IMR-90 (cell line): ENCODE data around the gene SLC24A3. TPM values are rescaled to one million over a fixed set of nuclear protein-coding genes. Genes with fewer than 3 reads are reported as not detected.

Source experiments
- ATAC-seq: fragments of 200-7000 bp; cut with Tn5 transposase; 2 replicates; pipeline ENCODE4 v1.9.1; 2020; ENCODE audit warnings: low read depth, mild to moderate bottlenecking, moderate library complexity
- BruUV-seq: library from RNA; stranded (reverse); fragments of 400-500 nt; replicated peaks from 2 replicates; lab custom pipeline; 2021; lab: Mats Ljungman, UMichigan
- CTCF ChIA-PET: fragments of 300-600 bp; formaldehyde crosslinking; extraction: SDS; loops from one replicate; lab custom pipeline; 2021; ENCODE audit warnings: antibody characterized with exemption; lab: Yijun Ruan, JAX
- POLR2A ChIA-PET: fragments of 300-600 bp; sonication (Branson Sonifier 250); formaldehyde crosslinking; loops from one replicate; lab custom pipeline; 2022; ENCODE audit warnings: antibody characterized with exemption; ENCODE audit not compliant: unreplicated experiment; lab: Charles Lee
- DNase-seq: peaks from one replicate; pipeline ENCODE4 v3.0.0; 2013
- H2AFZ ChIP-seq: replicated peaks from 2 replicates; pipeline ENCODE3; 2013; ENCODE audit warnings: low read length, mild to moderate bottlenecking; ENCODE audit not compliant: poor library complexity
- H2AK5ac ChIP-seq: 2 replicates; pipeline ENCODE4 v1.6.1; 2013; ENCODE audit warnings: low read depth, low read length, inconsistent platforms
- H2AK9ac ChIP-seq: replicated peaks from 2 replicates; pipeline ENCODE3; 2013; ENCODE audit warnings: mild to moderate bottlenecking, low read depth, low read length, moderate library complexity; ENCODE audit not compliant: poor library complexity
- H2BK120ac ChIP-seq: 2 replicates; pipeline ENCODE4 v1.6.1; 2013; ENCODE audit warnings: low read depth, low read length, inconsistent platforms
- H2BK15ac ChIP-seq: 3 replicates; pipeline ENCODE4 v1.6.1; 2013; ENCODE audit warnings: low read depth, low read length, inconsistent platforms
- H2BK20ac ChIP-seq: 2 replicates; pipeline ENCODE4 v1.6.1; 2013; ENCODE audit warnings: low read depth, mild to moderate bottlenecking, inconsistent platforms, low read length, moderate library complexity
- H2BK5ac ChIP-seq: 2 replicates; pipeline ENCODE4 v1.6.1; 2013; ENCODE audit warnings: mild to moderate bottlenecking, low read depth, low read length, inconsistent platforms; ENCODE audit not compliant: poor library complexity, severe bottlenecking
- H3K14ac ChIP-seq: replicated peaks from 2 replicates; pipeline ENCODE4 v1.6.1; 2013; ENCODE audit warnings: low read depth, low read length, inconsistent platforms
- H3K18ac ChIP-seq: 2 replicates; pipeline ENCODE4 v1.6.1; 2013; ENCODE audit warnings: low read depth, low read length, control low read depth
- H3K23ac ChIP-seq: 2 replicates; pipeline ENCODE4 v1.6.1; 2013; ENCODE audit warnings: low read depth, low read length, inconsistent platforms
- H3K27ac ChIP-seq: 2 replicates; pipeline ENCODE4 v1.5.1; 2013; ENCODE audit warnings: mild to moderate bottlenecking, control low read depth, low read length; ENCODE audit not compliant: insufficient read depth
- H3K27me3 ChIP-seq: 2 replicates; pipeline ENCODE4 v1.6.1; 2013; ENCODE audit warnings: low read length; ENCODE audit not compliant: control insufficient read depth, insufficient read depth
- H3K36me3 ChIP-seq: 2 replicates; pipeline ENCODE4 v1.6.1; 2013; ENCODE audit warnings: low read length, mixed read lengths; ENCODE audit not compliant: control insufficient read depth, insufficient read depth
- H3K4ac ChIP-seq: 2 replicates; pipeline ENCODE4 v1.6.1; 2013; ENCODE audit warnings: low read depth, low read length, inconsistent platforms
- H3K4me1 ChIP-seq: 2 replicates; pipeline ENCODE4 v1.6.1; 2013; ENCODE audit warnings: low read length, mixed read lengths; ENCODE audit not compliant: control insufficient read depth, insufficient read depth
- H3K4me2 ChIP-seq: 2 replicates; pipeline ENCODE4 v1.6.1; 2013; ENCODE audit warnings: low read depth, mild to moderate bottlenecking, control low read depth, low read length, moderate library complexity
- H3K4me3 ChIP-seq: 2 replicates; pipeline ENCODE4 v1.5.1; 2013; ENCODE audit warnings: low read depth, mild to moderate bottlenecking, control low read depth, low read length, moderate library complexity; ENCODE audit not compliant: insufficient read depth
- H3K56ac ChIP-seq: 2 replicates; pipeline ENCODE4 v1.6.1; 2013; ENCODE audit warnings: low read length, inconsistent platforms; ENCODE audit not compliant: insufficient read depth; ENCODE audit errors: extremely low read depth
- H3K79me1 ChIP-seq, 2 experiments: 2 replicates each; pipeline ENCODE4 v1.6.1; 2013; ENCODE audit warnings: low read length in 2 of 2, inconsistent platforms in 1 of 2, low read depth in 1 of 2
- H3K9ac ChIP-seq: 2 replicates; pipeline ENCODE4 v1.6.1; 2013; ENCODE audit warnings: low read depth, low read length, control low read depth
- H3K9me1 ChIP-seq: 2 replicates; pipeline ENCODE4 v1.6.1; 2013; ENCODE audit warnings: low read length, inconsistent platforms; ENCODE audit not compliant: insufficient read depth
- H3K9me3 ChIP-seq: 2 replicates; pipeline ENCODE4 v1.6.1; 2013; ENCODE audit warnings: low read length; ENCODE audit not compliant: control insufficient read depth, insufficient read depth
- H4K20me1 ChIP-seq: 2 replicates; pipeline ENCODE4 v1.6.1; 2013; ENCODE audit warnings: low read length, inconsistent platforms; ENCODE audit not compliant: insufficient read depth
- H4K5ac ChIP-seq: 2 replicates; pipeline ENCODE4 v1.6.1; 2013; ENCODE audit warnings: mild to moderate bottlenecking, low read depth, low read length, control low read depth
- H4K8ac ChIP-seq, 2 experiments: 2 replicates each; pipeline ENCODE4 v1.6.1; 2013; ENCODE audit warnings: low read depth in 2 of 2, low read length in 2 of 2, control low read depth in 1 of 2, inconsistent platforms in 1 of 2
- H4K91ac ChIP-seq: 2 replicates; pipeline ENCODE4 v1.6.1; 2013; ENCODE audit warnings: low read depth, low read length, inconsistent platforms; ENCODE audit not compliant: insufficient read depth
- BHLHE40 ChIP-seq: fragments of 150-350 bp; IDR thresholded peaks from 2 replicates; pipeline ENCODE4 v1.6.1; 2016; ENCODE audit warnings: mild to moderate bottlenecking, low read depth, low read length
- CEBPB ChIP-seq: IDR thresholded peaks from 2 replicates; pipeline ENCODE4 v1.6.1; 2012; ENCODE audit warnings: low read depth, low read length, improper control_type of control experiment
- CHD1 ChIP-seq: IDR thresholded peaks from 2 replicates; pipeline ENCODE4 v1.6.1; 2012; ENCODE audit warnings: low read depth, low read length, improper control_type of control experiment
- FOS ChIP-seq: fragments of 150-350 bp; IDR thresholded peaks from 2 replicates; pipeline ENCODE4 v1.6.1; 2016; ENCODE audit warnings: low read depth, low read length
- MAFK ChIP-seq: IDR thresholded peaks from 2 replicates; pipeline ENCODE4 v1.6.1; 2012; ENCODE audit warnings: low read depth, low read length, improper control_type of control experiment
- MAZ ChIP-seq: IDR thresholded peaks from 2 replicates; pipeline ENCODE4 v1.6.1; 2012; ENCODE audit warnings: low read depth, mild to moderate bottlenecking, low read length, improper control_type of control experiment, moderate library complexity, borderline replicate concordance
- MXI1 ChIP-seq: IDR thresholded peaks from 2 replicates; pipeline ENCODE4 v1.6.1; 2012; ENCODE audit warnings: low read depth, mild to moderate bottlenecking, low read length, moderate library complexity, borderline replicate concordance
- NFE2L2 ChIP-seq: fragments of 150-350 bp; IDR thresholded peaks from 2 replicates; pipeline ENCODE4 v1.6.1; 2016; ENCODE audit warnings: low read depth, mild to moderate bottlenecking, low read length
- POLR2A ChIP-seq: IDR thresholded peaks from 2 replicates; pipeline ENCODE4 v1.6.1; 2012; ENCODE audit warnings: mild to moderate bottlenecking, low read depth, low read length
- RAD21 ChIP-seq: IDR thresholded peaks from 2 replicates; pipeline ENCODE4 v1.6.1; 2012; ENCODE audit warnings: low read length, improper control_type of control experiment
- RCOR1 ChIP-seq: IDR thresholded peaks from 2 replicates; pipeline ENCODE4 v1.6.1; 2012; ENCODE audit warnings: mild to moderate bottlenecking, low read length, improper control_type of control experiment; ENCODE audit not compliant: insufficient replicate concordance
- RFX5 ChIP-seq: IDR thresholded peaks from 2 replicates; pipeline ENCODE4 v1.8.0; 2012; ENCODE audit warnings: low read depth, mild to moderate bottlenecking, low read length, moderate library complexity
- SMC3 ChIP-seq: fragments of 150-350 bp; IDR thresholded peaks from 2 replicates; pipeline ENCODE4 v1.6.1; 2016; ENCODE audit warnings: low read depth, mild to moderate bottlenecking, antibody characterized with exemption, low read length, moderate library complexity
- WGBS, 2 experiments: methylation state at CpG; one replicate each; pipeline versions ENCODE4 v1.1.5 to v1.1.7; 2013; ENCODE audit warnings: missing lambda C conversion rate in 2 of 2; ENCODE audit not compliant: insufficient read length in 1 of 2; ENCODE audit errors: extremely low coverage in 2 of 2; 5-methylcytosine and 5-hydroxymethylcytosine counted together
- dilution Hi-C: fragments of 300-500 bp; cut with HindIII; formaldehyde crosslinking; loops from one replicate; pipeline ENCODE4 v1.14.3; 2018; ENCODE audit warnings: low sequenced_read_pairs; ENCODE audit not compliant: unreplicated experiment
- in situ Hi-C: fragments of 300-500 bp; cut with MboI; formaldehyde crosslinking; loops from 3 replicates; pipeline ENCODE4 v1.14.3; 2019; ENCODE audit warnings: low sequenced_read_pairs, inconsistent platforms, mixed read lengths
- intact Hi-C: fragments of 100-400 bp; cut with micrococcal nuclease; formaldehyde crosslinking; loops from 2 replicates; pipeline ENCODE4 v1.10.0; 2022
- polyA plus RNA-seq, 3 experiments: library from polyadenylated mRNA; depleted of rRNA; stranded (reverse); fragments of >200 nt; gene quantifications; 2 replicates each; pipeline ENCODE4 v1.2.3, GENCODE V29; 2012; ENCODE audit warnings: low replicate concordance in 1 of 3
- total RNA-seq: library from RNA; depleted of rRNA; stranded (reverse); fragments of >200 nt; gene quantifications from 2 replicates; pipeline ENCODE4 v1.2.3, GENCODE V29; 2012
- TF ChIP-seq, protein P1 (sequence below): conservative IDR thresholded peaks from 2 replicates; pipeline ENCODE4 v1.5.1; 2012; ENCODE audit warnings: mild to moderate bottlenecking, low read depth, low read length, improper control_type of control experiment
- TF ChIP-seq, protein P2 (sequence below): fragments of 150-350 bp; IDR thresholded peaks from 2 replicates; pipeline ENCODE4 v1.6.1; 2017; ENCODE audit warnings: mild to moderate bottlenecking, antibody characterized with exemption, low read length, low read depth
- TF ChIP-seq, protein P3 (sequence below): fragments of 150-350 bp; IDR thresholded peaks from 2 replicates; pipeline ENCODE4 v1.6.1; 2016; ENCODE audit warnings: low read depth, mild to moderate bottlenecking, low read length, moderate library complexity, borderline replicate concordance

SLC24A3 gene
- total and polyA plus RNA-seq, 2 of the 4 experiments (the other 2 are of a cell fraction): not detected

DNA sequence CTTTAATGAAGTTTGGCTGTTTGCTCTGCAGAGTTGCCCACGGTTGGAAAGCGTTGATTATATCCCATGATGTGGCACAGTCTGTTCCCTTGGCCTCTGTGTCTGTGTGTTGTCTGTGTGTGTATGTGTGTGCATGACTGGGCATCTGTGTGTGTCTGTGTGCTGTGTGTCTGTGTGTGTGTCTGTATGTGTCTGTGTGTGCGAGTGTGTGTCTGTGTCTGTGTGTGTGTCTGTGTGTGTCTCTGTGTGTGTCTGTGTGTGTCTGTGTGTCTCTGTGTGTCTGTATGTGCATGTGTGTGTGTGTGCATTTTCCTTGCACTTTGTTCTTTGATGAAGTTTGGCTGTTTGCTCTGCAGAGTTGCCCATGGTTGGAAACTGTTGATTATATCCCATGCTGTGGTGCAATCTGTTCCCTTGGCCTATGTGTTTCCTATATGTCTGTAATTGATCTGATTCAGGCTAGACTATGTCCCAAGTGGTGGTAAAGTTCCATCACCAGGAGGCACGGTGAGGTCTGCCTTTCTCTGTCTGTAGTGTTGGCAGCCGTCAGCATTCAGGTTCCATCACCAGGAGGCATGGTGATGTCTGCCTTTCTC, 467.6 kb downstream of the SLC24A3 start:
- peak overlapping the region; percentile 18 for H2BK5ac ChIP-seq
- H3K18ac ChIP-seq: no peak overlapping the region
- H2BK120ac ChIP-seq: no peak overlapping the region
- no peak overlapping the region for H2BK20ac ChIP-seq
- H3K36me3 ChIP-seq: no peaks in the 10 kb centered on the region
- no peaks in the 10 kb centered on the region for H3K79me1 ChIP-seq
- dilution Hi-C loops (no loop called here), in situ Hi-C loops (loop anchor here (25.0 kb wide), 1 partner anchor 557 kb away; no protein-coding TSS in a partner anchor), intact Hi-C loops (no loop called here)
- H3K9me1 ChIP-seq: no peaks in the 10 kb centered on the region
- no peak overlapping the region for H3K27ac ChIP-seq
- H3K9me3 ChIP-seq: peaks cover 3% of the 10 kb centered on the region; the same call in 1 of the 2 replicates
- BruUV-seq: no TSS peak
- ChIA-PET CTCF (no interaction called here), POLR2A (no interaction called here)
- TF ChIP-seq MAFK: no peak
- TF ChIP-seq CEBPB: no peak
- TF ChIP-seq RCOR1: no peak
- TF ChIP-seq, protein P1, sequence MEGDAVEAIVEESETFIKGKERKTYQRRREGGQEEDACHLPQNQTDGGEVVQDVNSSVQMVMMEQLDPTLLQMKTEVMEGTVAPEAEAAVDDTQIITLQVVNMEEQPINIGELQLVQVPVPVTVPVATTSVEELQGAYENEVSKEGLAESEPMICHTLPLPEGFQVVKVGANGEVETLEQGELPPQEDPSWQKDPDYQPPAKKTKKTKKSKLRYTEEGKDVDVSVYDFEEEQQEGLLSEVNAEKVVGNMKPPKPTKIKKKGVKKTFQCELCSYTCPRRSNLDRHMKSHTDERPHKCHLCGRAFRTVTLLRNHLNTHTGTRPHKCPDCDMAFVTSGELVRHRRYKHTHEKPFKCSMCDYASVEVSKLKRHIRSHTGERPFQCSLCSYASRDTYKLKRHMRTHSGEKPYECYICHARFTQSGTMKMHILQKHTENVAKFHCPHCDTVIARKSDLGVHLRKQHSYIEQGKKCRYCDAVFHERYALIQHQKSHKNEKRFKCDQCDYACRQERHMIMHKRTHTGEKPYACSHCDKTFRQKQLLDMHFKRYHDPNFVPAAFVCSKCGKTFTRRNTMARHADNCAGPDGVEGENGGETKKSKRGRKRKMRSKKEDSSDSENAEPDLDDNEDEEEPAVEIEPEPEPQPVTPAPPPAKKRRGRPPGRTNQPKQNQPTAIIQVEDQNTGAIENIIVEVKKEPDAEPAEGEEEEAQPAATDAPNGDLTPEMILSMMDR: no peak
- TF ChIP-seq, protein P2, sequence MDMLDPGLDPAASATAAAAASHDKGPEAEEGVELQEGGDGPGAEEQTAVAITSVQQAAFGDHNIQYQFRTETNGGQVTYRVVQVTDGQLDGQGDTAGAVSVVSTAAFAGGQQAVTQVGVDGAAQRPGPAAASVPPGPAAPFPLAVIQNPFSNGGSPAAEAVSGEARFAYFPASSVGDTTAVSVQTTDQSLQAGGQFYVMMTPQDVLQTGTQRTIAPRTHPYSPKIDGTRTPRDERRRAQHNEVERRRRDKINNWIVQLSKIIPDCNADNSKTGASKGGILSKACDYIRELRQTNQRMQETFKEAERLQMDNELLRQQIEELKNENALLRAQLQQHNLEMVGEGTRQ: no peak
- TF ChIP-seq NFE2L2: no peak
- TF ChIP-seq BHLHE40: no peak
- no peak for TF ChIP-seq RFX5
- TF ChIP-seq MAZ: no peak
- TF ChIP-seq CHD1: no peak
- no peak for TF ChIP-seq POLR2A
- TF ChIP-seq MXI1: no peak
- TF ChIP-seq FOS: no peak
- TF ChIP-seq, protein P3, sequence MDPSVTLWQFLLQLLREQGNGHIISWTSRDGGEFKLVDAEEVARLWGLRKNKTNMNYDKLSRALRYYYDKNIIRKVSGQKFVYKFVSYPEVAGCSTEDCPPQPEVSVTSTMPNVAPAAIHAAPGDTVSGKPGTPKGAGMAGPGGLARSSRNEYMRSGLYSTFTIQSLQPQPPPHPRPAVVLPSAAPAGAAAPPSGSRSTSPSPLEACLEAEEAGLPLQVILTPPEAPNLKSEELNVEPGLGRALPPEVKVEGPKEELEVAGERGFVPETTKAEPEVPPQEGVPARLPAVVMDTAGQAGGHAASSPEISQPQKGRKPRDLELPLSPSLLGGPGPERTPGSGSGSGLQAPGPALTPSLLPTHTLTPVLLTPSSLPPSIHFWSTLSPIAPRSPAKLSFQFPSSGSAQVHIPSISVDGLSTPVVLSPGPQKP: no peak
- TF ChIP-seq RAD21: no peak
- no peak for TF ChIP-seq SMC3
- DNase-seq (no peak), ATAC-seq (no peak)
- H2BK15ac ChIP-seq: no peak overlapping the region
- no peak overlapping the region for H4K91ac ChIP-seq
- H2AFZ ChIP-seq: no peak overlapping the region
- H3K4me2 ChIP-seq: no peak overlapping the region
- no peak overlapping the region for H3K4me3 ChIP-seq
- no peak overlapping the region for H4K5ac ChIP-seq
- no peak overlapping the region for H3K14ac ChIP-seq
- H4K8ac ChIP-seq: no peak overlapping the region
- 61% methylated on average over 4 of the region's 5 CpGs; no CpG with 5 or more reads in 1 of the 2 experiments for WGBS, 2 experiments
- no peak overlapping the region for H3K56ac ChIP-seq
- no peak overlapping the region for H2AK5ac ChIP-seq
- no peak overlapping the region for H3K4ac ChIP-seq
- no peak overlapping the region for H3K9ac ChIP-seq
- no peak overlapping the region for H3K23ac ChIP-seq
- H3K27me3 ChIP-seq: peaks cover 28% of the 10 kb centered on the region
- no peaks in the 10 kb centered on the region for H3K4me1 ChIP-seq
- H4K20me1 ChIP-seq: no peaks in the 10 kb centered on the region
- no peak overlapping the region for H2AK9ac ChIP-seq
